HepG2 (cell line): ENCODE measurements around the gene STH. TPM values are rescaled to one million over a fixed set of nuclear protein-coding genes. Genes with fewer than 3 reads are reported as not detected.

Experiments used
- BRD4 ChIP-seq: sonication (generic); formaldehyde crosslinking; IDR thresholded peaks from 2 replicates; pipeline ENCODE4 v1.4.0; 2020; ENCODE audit warnings: missing genetic modification reagents
- FOXA1 ChIP-seq, 2 experiments: fragments of 450-650 bp in 1 of 2; sonication (generic) in 1 of 2; formaldehyde crosslinking in 1 of 2; IDR thresholded peaks; 2 replicates each; pipeline versions ENCODE4 v1.4.0 to v1.6.1; 2016 to 2020; ENCODE audit warnings: missing genetic modification reagents in 1 of 2
- KLF16 ChIP-seq, 2 experiments: sonication (generic) in 1 of 2; formaldehyde crosslinking in 1 of 2; IDR thresholded peaks; 2 replicates each; pipeline versions ENCODE4 v1.6.1 to v1.8.0; 2016 to 2023; ENCODE audit warnings: missing genetic modification reagents in 2 of 2, missing compliant biosample characterization in 1 of 2
- PAX8 ChIP-seq: sonication (generic); formaldehyde crosslinking; IDR thresholded peaks from 2 replicates; pipeline ENCODE4 v1.8.0; 2022; ENCODE audit warnings: mild to moderate bottlenecking, missing genetic modification reagents, borderline replicate concordance
- PRMT3 ChIP-seq: sonication (generic); formaldehyde crosslinking; IDR thresholded peaks from 2 replicates; pipeline ENCODE4 v1.8.1; 2022; ENCODE audit warnings: low read depth, mild to moderate bottlenecking, moderate library complexity, missing genetic modification reagents, borderline replicate concordance
- STAG1 ChIP-seq: sonication (generic); formaldehyde crosslinking; IDR thresholded peaks from 2 replicates; pipeline ENCODE4 v1.4.0; 2020; ENCODE audit warnings: missing genetic modification reagents
- ZNF446 ChIP-seq: sonication (generic); formaldehyde crosslinking; IDR thresholded peaks from 2 replicates; pipeline ENCODE4 v1.5.0; 2020; ENCODE audit warnings: mild to moderate bottlenecking, missing genetic modification reagents
- ZNF543 ChIP-seq: sonication (generic); formaldehyde crosslinking; IDR thresholded peaks from 2 replicates; pipeline ENCODE4 v1.4.0; 2020; ENCODE audit warnings: mild to moderate bottlenecking, missing genetic modification reagents
- ZNF552 ChIP-seq: sonication (generic); formaldehyde crosslinking; IDR thresholded peaks from 2 replicates; pipeline ENCODE4 v1.9.0; 2022; ENCODE audit warnings: missing genetic modification reagents, mild to moderate bottlenecking, borderline replicate concordance
- ZNF629 ChIP-seq: sonication (generic); formaldehyde crosslinking; conservative IDR thresholded peaks from 2 replicates; pipeline ENCODE4 v1.5.0; 2020; ENCODE audit warnings: missing genetic modification reagents
- ZNF776 ChIP-seq: sonication (generic); formaldehyde crosslinking; IDR thresholded peaks from 2 replicates; pipeline ENCODE4 v1.4.0; 2020; ENCODE audit warnings: mild to moderate bottlenecking, missing genetic modification reagents
- ZSCAN29 ChIP-seq: sonication (generic); formaldehyde crosslinking; conservative IDR thresholded peaks from 2 replicates; pipeline ENCODE4 v1.4.0; 2020; ENCODE audit warnings: mild to moderate bottlenecking, missing genetic modification reagents
- polyA plus RNA-seq, 8 experiments: library from polyadenylated mRNA; depleted of rRNA in 3 of 8; stranded (reverse) in 7 of 8; unstranded in 1 of 8; fragments of >200 nt; fragmentation: Illumina TruSeq in 4 of 8; extraction: Trizol in 4 of 8; gene quantifications; 2 replicates each; pipeline versions ENCODE4 v1.2.1 to v1.2.3, GENCODE V29; 2011 to 2016; ENCODE audit warnings: low read depth in 4 of 8, missing spikeins in 1 of 8, mixed read lengths in 1 of 8; ENCODE audit not compliant: insufficient read depth in 1 of 8
- total RNA-seq, 5 experiments: library from RNA; depleted of rRNA; stranded (reverse); fragments of >200 nt; fragmentation: Illumina TruSeq; extraction: Trizol; gene quantifications; 2 replicates each; pipeline ENCODE4 v1.2.3, GENCODE V29; 2016; ENCODE audit warnings: low read depth in 1 of 5
- TF ChIP-seq, protein P1 (sequence below): sonication (generic); formaldehyde crosslinking; IDR thresholded peaks from 2 replicates; pipeline ENCODE4 v1.4.0; 2020; ENCODE audit warnings: mild to moderate bottlenecking, missing genetic modification reagents
- TF ChIP-seq, protein P2 (sequence below): sonication (generic); formaldehyde crosslinking; IDR thresholded peaks from 2 replicates; pipeline ENCODE4 v1.4.0; 2020; ENCODE audit warnings: missing genetic modification reagents
- TF ChIP-seq, protein P3 (sequence below): sonication (generic); formaldehyde crosslinking; IDR thresholded peaks from 2 replicates; pipeline ENCODE4 v1.8.0; 2022; ENCODE audit warnings: missing genetic modification reagents, low read depth, mild to moderate bottlenecking, borderline replicate concordance
- TF ChIP-seq, protein P4 (sequence below): sonication (generic); formaldehyde crosslinking; IDR thresholded peaks from 2 replicates; pipeline ENCODE4 v1.4.0; 2020; ENCODE audit warnings: mild to moderate bottlenecking, missing genetic modification reagents
- TF ChIP-seq, protein P5 (sequence below): sonication (generic); formaldehyde crosslinking; IDR thresholded peaks from 2 replicates; pipeline ENCODE4 v1.9.0; 2022; ENCODE audit warnings: missing genetic modification reagents, mild to moderate bottlenecking, borderline replicate concordance

STH gene
- total and polyA plus RNA-seq, 2 of the 13 experiments (the other 11 are each of a cell fraction or from before 2014, with no cell fraction given): not detected

DNA sequence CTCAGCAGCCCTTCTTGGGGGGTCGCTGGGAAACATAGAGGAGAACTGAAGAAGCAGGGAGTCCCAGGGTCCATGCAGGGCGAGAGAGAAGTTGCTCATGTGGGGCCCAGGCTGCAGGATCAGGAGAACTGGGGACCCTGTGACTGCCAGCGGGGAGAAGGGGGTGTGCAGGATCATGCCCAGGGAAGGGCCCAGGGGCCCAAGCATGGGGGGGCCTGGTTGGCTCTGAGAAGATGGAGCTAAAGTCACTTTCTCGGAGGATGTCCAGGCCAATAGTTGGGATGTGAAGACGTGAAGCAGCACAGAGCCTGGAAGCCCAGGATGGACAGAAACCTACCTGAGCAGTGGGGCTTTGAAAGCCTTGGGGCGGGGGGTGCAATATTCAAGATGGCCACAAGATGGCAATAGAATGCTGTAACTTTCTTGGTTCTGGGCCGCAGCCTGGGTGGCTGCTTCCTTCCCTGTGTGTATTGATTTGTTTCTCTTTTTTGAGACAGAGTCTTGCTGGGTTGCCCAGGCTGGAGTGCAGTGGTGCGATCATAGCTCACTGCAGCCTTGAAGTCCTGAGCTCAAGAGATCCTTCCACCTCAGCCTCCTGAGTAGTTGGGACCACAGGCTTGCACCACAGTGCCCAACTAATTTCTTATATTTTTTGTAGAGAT, 3.4 kb downstream of the STH start (continued):
- TF ChIP-seq, protein P1, sequence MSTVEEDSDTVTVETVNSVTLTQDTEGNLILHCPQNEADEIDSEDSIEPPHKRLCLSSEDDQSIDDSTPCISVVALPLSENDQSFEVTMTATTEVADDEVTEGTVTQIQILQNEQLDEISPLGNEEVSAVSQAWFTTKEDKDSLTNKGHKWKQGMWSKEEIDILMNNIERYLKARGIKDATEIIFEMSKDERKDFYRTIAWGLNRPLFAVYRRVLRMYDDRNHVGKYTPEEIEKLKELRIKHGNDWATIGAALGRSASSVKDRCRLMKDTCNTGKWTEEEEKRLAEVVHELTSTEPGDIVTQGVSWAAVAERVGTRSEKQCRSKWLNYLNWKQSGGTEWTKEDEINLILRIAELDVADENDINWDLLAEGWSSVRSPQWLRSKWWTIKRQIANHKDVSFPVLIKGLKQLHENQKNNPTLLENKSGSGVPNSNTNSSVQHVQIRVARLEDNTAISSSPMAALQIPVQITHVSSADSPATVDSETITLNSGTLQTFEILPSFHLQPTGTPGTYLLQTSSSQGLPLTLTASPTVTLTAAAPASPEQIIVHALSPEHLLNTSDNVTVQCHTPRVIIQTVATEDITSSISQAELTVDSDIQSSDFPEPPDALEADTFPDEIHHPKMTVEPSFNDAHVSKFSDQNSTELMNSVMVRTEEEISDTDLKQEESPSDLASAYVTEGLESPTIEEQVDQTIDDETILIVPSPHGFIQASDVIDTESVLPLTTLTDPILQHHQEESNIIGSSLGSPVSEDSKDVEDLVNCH: no peak
- TF ChIP-seq KLF16 (CRISPR knock-in tag; IDR thresholded peaks at IDR 0.05): peak in 1 of 2 experiments; percentile 80; a peak in 1 of 4 replicates
- 0 out of 2 replicates have a peak, but pooled peaks have one; percentile 27 for TF ChIP-seq ZNF629 (CRISPR knock-in tag)
- TF ChIP-seq ZNF543 (CRISPR knock-in tag): no peak
- TF ChIP-seq, protein P2, sequence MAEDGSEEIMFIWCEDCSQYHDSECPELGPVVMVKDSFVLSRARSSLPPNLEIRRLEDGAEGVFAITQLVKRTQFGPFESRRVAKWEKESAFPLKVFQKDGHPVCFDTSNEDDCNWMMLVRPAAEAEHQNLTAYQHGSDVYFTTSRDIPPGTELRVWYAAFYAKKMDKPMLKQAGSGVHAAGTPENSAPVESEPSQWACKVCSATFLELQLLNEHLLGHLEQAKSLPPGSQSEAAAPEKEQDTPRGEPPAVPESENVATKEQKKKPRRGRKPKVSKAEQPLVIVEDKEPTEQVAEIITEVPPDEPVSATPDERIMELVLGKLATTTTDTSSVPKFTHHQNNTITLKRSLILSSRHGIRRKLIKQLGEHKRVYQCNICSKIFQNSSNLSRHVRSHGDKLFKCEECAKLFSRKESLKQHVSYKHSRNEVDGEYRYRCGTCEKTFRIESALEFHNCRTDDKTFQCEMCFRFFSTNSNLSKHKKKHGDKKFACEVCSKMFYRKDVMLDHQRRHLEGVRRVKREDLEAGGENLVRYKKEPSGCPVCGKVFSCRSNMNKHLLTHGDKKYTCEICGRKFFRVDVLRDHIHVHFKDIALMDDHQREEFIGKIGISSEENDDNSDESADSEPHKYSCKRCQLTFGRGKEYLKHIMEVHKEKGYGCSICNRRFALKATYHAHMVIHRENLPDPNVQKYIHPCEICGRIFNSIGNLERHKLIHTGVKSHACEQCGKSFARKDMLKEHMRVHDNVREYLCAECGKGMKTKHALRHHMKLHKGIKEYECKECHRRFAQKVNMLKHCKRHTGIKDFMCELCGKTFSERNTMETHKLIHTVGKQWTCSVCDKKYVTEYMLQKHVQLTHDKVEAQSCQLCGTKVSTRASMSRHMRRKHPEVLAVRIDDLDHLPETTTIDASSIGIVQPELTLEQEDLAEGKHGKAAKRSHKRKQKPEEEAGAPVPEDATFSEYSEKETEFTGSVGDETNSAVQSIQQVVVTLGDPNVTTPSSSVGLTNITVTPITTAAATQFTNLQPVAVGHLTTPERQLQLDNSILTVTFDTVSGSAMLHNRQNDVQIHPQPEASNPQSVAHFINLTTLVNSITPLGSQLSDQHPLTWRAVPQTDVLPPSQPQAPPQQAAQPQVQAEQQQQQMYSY (CRISPR knock-in tag): no peak
- TF ChIP-seq ZNF776: no peak
- no peak for TF ChIP-seq PRMT3
- no peak for TF ChIP-seq FOXA1 (IDR thresholded peaks at IDR 0.05)
- TF ChIP-seq FOXA1 (CRISPR knock-in tag; IDR thresholded peaks at IDR 0.05): peak; percentile 24; the same call in 1 of the 2 replicates
- TF ChIP-seq, protein P3, sequence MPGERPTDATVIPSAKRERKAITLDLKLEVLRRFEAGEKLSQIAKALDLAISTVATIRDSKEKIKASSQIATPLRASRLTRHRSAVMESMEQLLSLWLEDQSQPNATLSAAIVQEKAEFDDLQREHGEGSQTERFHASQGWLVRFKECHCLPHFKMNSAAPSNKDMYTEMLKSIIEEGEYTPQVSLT (CRISPR knock-in tag): no peak
- TF ChIP-seq ZSCAN29: 0 out of 2 replicates have a peak, but pooled peaks have one; percentile 39
- no peak; the same call in 1 of the 2 replicates for TF ChIP-seq PAX8 (CRISPR knock-in tag)
- peak; percentile 97 for TF ChIP-seq STAG1 (CRISPR knock-in tag)
- TF ChIP-seq BRD4 (CRISPR knock-in tag): no peak
- TF ChIP-seq, protein P4, sequence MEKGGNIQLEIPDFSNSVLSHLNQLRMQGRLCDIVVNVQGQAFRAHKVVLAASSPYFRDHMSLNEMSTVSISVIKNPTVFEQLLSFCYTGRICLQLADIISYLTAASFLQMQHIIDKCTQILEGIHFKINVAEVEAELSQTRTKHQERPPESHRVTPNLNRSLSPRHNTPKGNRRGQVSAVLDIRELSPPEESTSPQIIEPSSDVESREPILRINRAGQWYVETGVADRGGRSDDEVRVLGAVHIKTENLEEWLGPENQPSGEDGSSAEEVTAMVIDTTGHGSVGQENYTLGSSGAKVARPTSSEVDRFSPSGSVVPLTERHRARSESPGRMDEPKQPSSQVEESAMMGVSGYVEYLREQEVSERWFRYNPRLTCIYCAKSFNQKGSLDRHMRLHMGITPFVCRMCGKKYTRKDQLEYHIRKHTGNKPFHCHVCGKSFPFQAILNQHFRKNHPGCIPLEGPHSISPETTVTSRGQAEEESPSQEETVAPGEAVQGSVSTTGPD: 0 out of 2 replicates have a peak, but pooled peaks have one; percentile 56
- no peak for TF ChIP-seq ZNF552
- no peak for TF ChIP-seq ZNF446 (CRISPR knock-in tag)
- TF ChIP-seq, protein P5, sequence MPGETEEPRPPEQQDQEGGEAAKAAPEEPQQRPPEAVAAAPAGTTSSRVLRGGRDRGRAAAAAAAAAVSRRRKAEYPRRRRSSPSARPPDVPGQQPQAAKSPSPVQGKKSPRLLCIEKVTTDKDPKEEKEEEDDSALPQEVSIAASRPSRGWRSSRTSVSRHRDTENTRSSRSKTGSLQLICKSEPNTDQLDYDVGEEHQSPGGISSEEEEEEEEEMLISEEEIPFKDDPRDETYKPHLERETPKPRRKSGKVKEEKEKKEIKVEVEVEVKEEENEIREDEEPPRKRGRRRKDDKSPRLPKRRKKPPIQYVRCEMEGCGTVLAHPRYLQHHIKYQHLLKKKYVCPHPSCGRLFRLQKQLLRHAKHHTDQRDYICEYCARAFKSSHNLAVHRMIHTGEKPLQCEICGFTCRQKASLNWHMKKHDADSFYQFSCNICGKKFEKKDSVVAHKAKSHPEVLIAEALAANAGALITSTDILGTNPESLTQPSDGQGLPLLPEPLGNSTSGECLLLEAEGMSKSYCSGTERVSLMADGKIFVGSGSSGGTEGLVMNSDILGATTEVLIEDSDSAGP (CRISPR knock-in tag): peak; percentile 73; the same call in 1 of the 2 replicates
